A549 treated with Mapracorat at 1 μM for 4 hours (cell line): ENCODE measurements around the gene MRPL57. TPM values are rescaled to one million over a fixed set of nuclear protein-coding genes. Genes with fewer than 3 reads are reported as not detected.

ENCODE experiments used
- total RNA-seq: library from RNA; stranded (reverse); fragments of 200-300 nt; extraction: Qiagen RNA extraction; gene quantifications from 5 replicates; pipeline ENCODE4 v1.2.3, GENCODE V29; 2022

MRPL57 gene
- total RNA-seq: 19.4 to 27.3 TPM (median 24.1 TPM) in 5 replicates

DNA sequence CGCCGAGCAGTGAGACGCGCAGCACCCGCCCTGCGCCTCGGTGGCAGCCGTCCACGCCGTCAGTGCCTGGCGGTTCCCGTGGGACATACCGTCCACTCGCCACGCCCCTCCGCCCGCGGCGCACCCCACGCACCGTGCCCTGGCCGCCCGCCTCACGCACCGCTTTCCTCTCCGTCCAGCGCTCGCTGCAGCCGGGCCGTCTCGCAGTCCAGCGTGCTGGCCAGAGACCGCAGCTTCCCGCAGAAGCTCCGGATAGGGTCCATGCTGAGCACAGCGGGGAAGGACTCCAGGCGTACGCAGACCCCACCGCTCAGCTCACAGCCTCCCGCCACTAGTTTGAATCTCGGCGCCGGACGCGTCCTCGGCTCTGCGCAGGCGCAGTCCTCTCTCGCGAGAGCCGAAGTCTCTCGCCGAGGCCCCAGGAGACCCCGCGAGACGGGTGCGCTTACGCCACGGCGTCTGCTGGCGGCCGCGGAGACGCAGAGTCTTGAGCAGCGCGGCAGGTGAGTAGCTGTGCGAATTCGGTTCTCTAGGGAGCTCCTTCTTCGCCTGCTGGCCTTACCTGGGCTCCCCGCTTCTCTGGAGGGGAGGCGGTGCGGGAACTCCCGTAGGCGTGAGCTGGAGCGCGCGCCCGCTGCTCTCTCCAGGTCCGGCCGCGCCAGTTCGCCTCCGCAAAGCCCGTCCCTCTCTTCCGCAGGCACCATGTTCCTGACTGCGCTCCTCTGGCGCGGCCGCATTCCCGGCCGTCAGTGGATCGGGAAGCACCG lies at the start of gene MRPL57, which contains the start of gene SKA3:
TSS of gene MRPL57 (plus strand) at position 444 of the 767 bp plus-strand sequence. CDS start at position 703, 259 bp downstream.
TSS of gene SKA3 (minus strand) at position 338 of the 767 bp plus-strand sequence. CDS start at position 263, 75 bp downstream.

Other genes starting within 250 kb of the MRPL57 start
- gene LATS2, start 115.1 kb upstream of the MRPL57 start, total RNA-seq: 9.8 to 12.3 TPM (median 10.9 TPM) in 5 replicates
- gene SAP18, start 36.5 kb upstream of the MRPL57 start, total RNA-seq: 139 to 172 TPM (median 152 TPM) in 5 replicates
- 12.4 to 15.1 TPM (median 13.6 TPM) in 5 replicates for gene SKA3, start 106 bp upstream of the MRPL57 start, total RNA-seq